GM21515 (cell line): ENCODE results near the gene TBC1D3I.
"Not testable (repeated sequence)": the region's sequence is repeated elsewhere in the genome, so short reads cannot be mapped to it uniquely, and the experiment has no call there.

Experiments
- ATAC-seq: cut with Tn5 transposase; IDR thresholded peaks from one replicate; pipeline ENCODE4 v1.9.1; 2021; ENCODE audit not compliant: unreplicated experiment

TBC1D3I gene

GRCh38 chr17:36264470-36264869 is at the start of gene TBC1D3I:
TSS of gene TBC1D3I (minus strand) at chr17:36264570. CDS start at chr17:36262985, 1,585 bp downstream.
- not testable (repeated sequence) for ATAC-seq

GRCh38 chr17:36295161-36295560 is 30.8 kb upstream of the TBC1D3I start:
- ATAC-seq = not testable (repeated sequence)

GRCh38 chr17:36289965-36290612 is 25.7 kb upstream of the TBC1D3I start:
- not testable (repeated sequence) for ATAC-seq

GRCh38 chr17:36284219-36284618 is 19.8 kb upstream of the TBC1D3I start:
- ATAC-seq = not testable (repeated sequence)

GRCh38 chr17:36283256-36283655 is 18.9 kb upstream of the TBC1D3I start:
- ATAC-seq = not testable (repeated sequence)

- ATAC-seq = not testable (repeated sequence)
Measured at GRCh38 chr17:36242046-36242445, 22.3 kb downstream of the TBC1D3I start.

GRCh38 chr17:36229644-36230043 is 34.7 kb downstream of the TBC1D3I start:
- ATAC-seq = not testable (repeated sequence)

GRCh38 chr17:36222967-36223366 is 41.4 kb downstream of the TBC1D3I start:
- ATAC-seq = not testable (repeated sequence)

- ATAC-seq = not testable (repeated sequence)
Measured at GRCh38 chr17:36221581-36222100, 42.7 kb downstream of the TBC1D3I start.

- ATAC-seq = not testable (repeated sequence)
Measured at GRCh38 chr17:36220737-36221580, 43.4 kb downstream of the TBC1D3I start.

- not testable (repeated sequence) for ATAC-seq
Measured at GRCh38 chr17:36219556-36219955, 44.8 kb downstream of the TBC1D3I start.

- not testable (repeated sequence) for ATAC-seq
Measured at GRCh38 chr17:36215406-36216308, 48.7 kb downstream of the TBC1D3I start.

GRCh38 chr17:36214918-36215317 is 49.5 kb downstream of the TBC1D3I start:
- ATAC-seq = no peak

- ATAC-seq = no peak
Measured at GRCh38 chr17:36213695-36214094, 50.7 kb downstream of the TBC1D3I start.

GRCh38 chr17:36212966-36213365 is 51.4 kb downstream of the TBC1D3I start:
- ATAC-seq = no peak

- no peak for ATAC-seq
Measured at GRCh38 chr17:36212272-36212605, 52.1 kb downstream of the TBC1D3I start.

- ATAC-seq = not testable (repeated sequence)
Measured at GRCh38 chr17:36211484-36212271, 52.7 kb downstream of the TBC1D3I start.

- peak; percentile 64 for ATAC-seq
Measured at GRCh38 chr17:36210439-36211211, 53.7 kb downstream of the TBC1D3I start, which contains the start of gene CCL4L2. TSS of gene CCL4L2 (plus strand) at chr17:36211063.

GRCh38 chr17:36209575-36209974 is 54.8 kb downstream of the TBC1D3I start:
- ATAC-seq = no peak
